ENCODE results near the gene ZSWIM1.
A peak's percentile ranks its signal among the peaks of the same experiment; 100 is the strongest.

The ZSWIM1 gene

DNA sequence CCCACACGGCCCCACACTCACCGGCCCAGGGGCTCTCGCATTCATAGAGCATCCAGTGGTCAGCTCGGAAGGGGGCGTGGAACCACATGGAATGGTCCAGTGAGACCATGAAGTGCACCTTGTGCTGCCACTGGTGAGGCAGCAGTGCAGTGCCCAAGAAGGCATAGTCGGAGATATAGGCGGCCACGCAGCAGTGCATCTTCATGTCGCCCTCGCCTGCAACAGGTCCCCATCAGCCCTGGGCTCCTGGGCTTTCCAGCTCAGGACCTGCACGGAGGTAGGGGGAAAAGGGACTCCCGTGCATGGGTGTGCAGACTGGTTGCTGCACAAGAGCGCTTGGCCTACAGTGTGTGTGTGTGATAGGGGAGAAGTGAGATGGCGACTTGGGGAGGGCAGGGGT lies 37.5 kb upstream of the ZSWIM1 start:
- Histone ChIP-seq H3K27me3 (ENCODE audit: insufficient read depth, low read length) (no peaks in the 10 kb centered on the region), H3K4me3 (ENCODE audit: low read length) (no peak overlapping the region), H3K36me3 (ENCODE audit: insufficient read depth, low read length) (peaks cover 57% of the 10 kb centered on the region), H3K4me1 (ENCODE audit: insufficient read depth, low read length) (no peaks in the 10 kb centered on the region), H2AFZ (ENCODE audit: low read depth, low read length) (no peak overlapping the region), H3K9me3 (ENCODE audit: low read length) (no peaks in the 10 kb centered on the region)

DNA sequence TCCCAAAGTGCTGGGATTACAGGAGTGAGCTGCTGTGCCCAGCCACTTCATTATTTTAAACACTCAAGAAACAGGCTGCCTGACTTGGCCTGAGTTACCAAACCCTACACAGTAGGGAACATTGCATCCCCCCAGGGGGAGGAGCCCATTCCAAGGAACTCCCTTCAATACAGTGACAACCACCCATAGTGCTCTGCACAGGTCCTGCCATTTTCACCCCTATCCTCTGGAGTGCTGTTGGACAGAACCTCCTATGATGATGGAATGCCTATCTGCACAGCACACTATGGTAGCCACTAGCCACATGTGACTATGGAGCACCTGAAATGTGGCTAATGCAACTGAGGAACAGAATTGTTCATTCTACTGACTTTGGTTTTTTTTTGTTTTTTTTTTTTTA lies 35.6 kb upstream of the ZSWIM1 start:
- no peaks in the 10 kb centered on the region for H3K4me1 ChIP-seq (ENCODE audit: insufficient read depth, low read length)
- no peak overlapping the region for H2AFZ ChIP-seq (ENCODE audit: low read depth, low read length)
- H3K36me3 ChIP-seq (ENCODE audit: insufficient read depth, low read length) = peaks cover 61% of the 10 kb centered on the region
- H3K27me3 ChIP-seq (ENCODE audit: insufficient read depth, low read length) = no peaks in the 10 kb centered on the region
- H3K9me3 ChIP-seq (ENCODE audit: low read length) = no peaks in the 10 kb centered on the region
- no peak overlapping the region for H3K4me3 ChIP-seq (ENCODE audit: low read length)

DNA sequence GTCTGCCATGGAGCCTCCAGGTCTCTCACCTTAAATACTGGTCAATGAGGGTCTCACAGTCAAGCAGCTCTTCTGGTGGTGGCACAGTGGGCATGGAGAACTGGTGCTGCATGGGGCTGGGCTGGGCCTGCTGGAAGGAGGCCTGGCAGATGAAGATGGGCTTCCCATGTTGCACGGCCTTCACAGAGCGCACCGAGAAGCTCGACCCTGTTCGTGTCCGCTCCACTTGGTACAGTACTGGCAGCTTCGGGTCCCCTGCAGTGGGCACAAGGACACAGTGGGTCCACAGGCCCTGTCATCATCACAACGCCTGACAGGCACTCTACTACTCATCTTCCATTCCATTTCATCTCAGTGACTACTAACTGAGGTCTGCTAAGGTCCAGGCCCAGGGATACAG lies 32.6 kb upstream of the ZSWIM1 start:
- Histone ChIP-seq H3K36me3 (ENCODE audit: insufficient read depth, low read length) (peaks cover 44% of the 10 kb centered on the region), H3K4me3 (ENCODE audit: low read length) (no peak overlapping the region), H3K27me3 (ENCODE audit: insufficient read depth, low read length) (no peaks in the 10 kb centered on the region), H3K9me3 (ENCODE audit: low read length) (no peaks in the 10 kb centered on the region), H2AFZ (ENCODE audit: low read depth, low read length) (no peak overlapping the region), H3K4me1 (ENCODE audit: insufficient read depth, low read length) (no peaks in the 10 kb centered on the region)

DNA sequence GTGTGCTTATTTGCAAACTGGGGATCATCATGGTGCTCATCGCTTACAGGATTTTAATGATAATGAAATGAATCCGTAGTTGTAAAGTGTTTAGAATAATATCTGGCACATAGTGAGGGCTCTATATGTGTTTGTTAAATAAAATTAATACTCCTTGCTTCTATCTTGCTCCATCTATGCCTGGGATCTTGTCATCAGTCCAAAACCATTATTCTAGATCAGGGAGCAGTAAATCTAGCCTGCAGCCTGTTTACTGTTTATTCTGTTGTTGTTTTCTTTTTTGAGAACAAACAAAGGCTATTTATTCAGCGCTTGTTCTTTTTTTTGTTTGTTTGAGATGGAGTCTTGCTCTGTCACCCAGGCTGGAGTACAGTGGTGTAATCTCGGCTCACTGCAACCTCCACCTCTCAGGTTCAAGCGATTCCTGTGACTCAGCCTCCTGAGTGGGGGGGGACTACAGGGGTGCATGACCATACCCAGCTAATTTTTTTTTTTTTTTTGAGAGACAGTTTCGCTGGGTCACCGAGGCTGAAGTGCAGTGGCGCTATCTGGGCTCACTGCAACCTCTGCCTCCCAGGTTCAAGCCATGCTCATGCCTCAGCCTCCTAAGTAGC lies 32.0 kb upstream of the ZSWIM1 start:
- peaks cover 38% of the 10 kb centered on the region for H3K36me3 ChIP-seq (ENCODE audit: insufficient read depth, low read length)

DNA sequence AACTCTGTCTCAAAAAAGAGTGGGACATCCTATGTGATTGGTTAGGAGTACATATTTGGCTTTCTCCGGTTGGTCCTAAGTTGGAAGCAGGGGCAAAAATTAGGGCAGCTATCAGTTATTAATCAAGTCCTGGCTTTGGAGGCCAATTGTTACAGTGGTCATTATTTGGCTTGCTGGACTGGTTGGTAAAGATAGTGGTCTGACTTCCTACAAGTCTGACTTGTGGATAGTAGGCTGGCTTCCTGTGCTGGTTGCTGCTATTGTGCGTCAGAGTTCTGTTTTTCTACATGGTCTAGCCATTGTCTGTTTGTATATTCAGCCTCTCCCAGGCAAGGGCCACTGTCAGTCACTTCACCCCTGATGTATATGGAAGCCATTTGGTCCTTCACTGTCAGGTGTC lies 30.8 kb upstream of the ZSWIM1 start:
- Histone ChIP-seq H3K36me3 (ENCODE audit: insufficient read depth, low read length) (peaks cover 32% of the 10 kb centered on the region), H3K27me3 (ENCODE audit: insufficient read depth, low read length) (no peaks in the 10 kb centered on the region), H2AFZ (ENCODE audit: low read depth, low read length) (no peak overlapping the region), H3K9me3 (ENCODE audit: low read length) (no peaks in the 10 kb centered on the region), H3K4me3 (ENCODE audit: low read length) (no peak overlapping the region), H3K4me1 (ENCODE audit: insufficient read depth, low read length) (no peaks in the 10 kb centered on the region)

More for the DNA sequence above, 32.0 kb upstream of the ZSWIM1 start:
- Histone ChIP-seq H2AFZ (ENCODE audit: low read depth, low read length) (no peak overlapping the region), H3K4me3 (ENCODE audit: low read length) (no peak overlapping the region), H3K4me1 (ENCODE audit: insufficient read depth, low read length) (no peaks in the 10 kb centered on the region), H3K27me3 (ENCODE audit: insufficient read depth, low read length) (no peaks in the 10 kb centered on the region), H3K9me3 (ENCODE audit: low read length) (no peaks in the 10 kb centered on the region)

DNA sequence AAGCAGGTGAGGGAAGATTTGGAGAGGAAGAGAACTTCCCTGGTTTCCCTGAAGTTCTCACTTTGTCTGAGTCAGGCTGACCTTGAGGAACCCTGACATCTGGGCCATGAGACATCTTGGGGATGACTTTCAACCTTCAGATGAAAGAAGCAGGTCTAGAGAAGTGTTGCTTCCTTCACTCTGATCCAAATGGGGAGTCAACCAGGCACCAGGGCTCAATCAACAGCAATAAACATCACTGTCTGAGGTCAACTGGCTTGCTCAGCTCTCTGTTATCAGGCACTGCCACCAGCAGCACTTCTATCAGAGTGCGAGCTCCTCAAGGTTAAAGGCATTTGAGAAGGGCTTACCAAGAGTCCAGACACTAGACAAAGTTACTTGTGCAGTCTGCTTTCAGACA lies 30.1 kb upstream of the ZSWIM1 start:
- Histone ChIP-seq H3K36me3 (ENCODE audit: insufficient read depth, low read length) (peaks cover 28% of the 10 kb centered on the region), H3K4me3 (ENCODE audit: low read length) (no peak overlapping the region), H3K9me3 (ENCODE audit: low read length) (no peaks in the 10 kb centered on the region), H2AFZ (ENCODE audit: low read depth, low read length) (no peak overlapping the region), H3K27me3 (ENCODE audit: insufficient read depth, low read length) (no peaks in the 10 kb centered on the region), H3K4me1 (ENCODE audit: insufficient read depth, low read length) (peaks cover 3% of the 10 kb centered on the region)

DNA sequence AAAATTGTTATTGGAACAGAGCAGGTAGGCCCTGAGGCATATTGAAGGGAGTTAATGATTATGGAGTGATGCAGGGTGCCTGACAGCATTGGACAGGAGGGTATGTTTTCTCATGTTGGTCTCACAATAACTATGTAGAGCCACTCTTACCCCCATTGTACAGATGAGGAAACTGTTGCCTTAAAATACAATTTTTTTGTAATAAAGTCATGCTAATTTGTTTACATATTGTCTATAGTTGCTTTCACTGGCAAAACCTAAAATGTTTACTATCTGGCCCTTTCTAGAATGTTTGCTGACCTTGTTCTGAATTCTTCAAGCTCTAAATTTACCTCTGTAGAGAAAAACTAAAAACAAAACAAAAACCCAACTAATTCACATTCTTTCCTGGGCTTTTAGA lies 29.5 kb upstream of the ZSWIM1 start:
- Histone ChIP-seq H2AFZ (ENCODE audit: low read depth, low read length) (no peak overlapping the region), H3K9me3 (ENCODE audit: low read length) (no peaks in the 10 kb centered on the region), H3K4me1 (ENCODE audit: insufficient read depth, low read length) (peaks cover 7% of the 10 kb centered on the region), H3K27me3 (ENCODE audit: insufficient read depth, low read length) (no peaks in the 10 kb centered on the region), H3K4me3 (ENCODE audit: low read length) (no peak overlapping the region), H3K36me3 (ENCODE audit: insufficient read depth, low read length) (peaks cover 28% of the 10 kb centered on the region)

DNA sequence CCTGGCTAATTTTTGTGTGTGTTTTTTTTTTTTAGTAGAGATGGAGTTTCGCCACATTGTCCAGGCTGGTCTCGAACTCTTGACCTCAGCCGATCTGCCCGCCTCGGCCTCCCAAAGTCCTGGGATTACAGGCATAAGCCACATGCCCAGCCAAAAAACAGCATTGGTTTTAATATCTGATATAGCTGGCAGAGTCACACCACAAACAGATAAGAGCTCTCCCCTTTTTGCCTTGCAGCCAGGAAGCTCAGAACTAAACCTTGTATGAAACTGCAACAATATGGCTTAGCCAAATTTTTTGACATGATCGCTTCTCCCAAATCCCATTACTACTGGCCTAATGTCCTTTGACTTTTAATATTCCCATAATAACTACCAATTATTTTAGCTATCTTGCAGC lies 28.7 kb upstream of the ZSWIM1 start:
- no peaks in the 10 kb centered on the region for H3K9me3 ChIP-seq (ENCODE audit: low read length)
- no peak overlapping the region for H2AFZ ChIP-seq (ENCODE audit: low read depth, low read length)
- peaks cover 9% of the 10 kb centered on the region for H3K4me1 ChIP-seq (ENCODE audit: insufficient read depth, low read length)
- no peak overlapping the region for H3K4me3 ChIP-seq (ENCODE audit: low read length)
- peaks cover 25% of the 10 kb centered on the region for H3K36me3 ChIP-seq (ENCODE audit: insufficient read depth, low read length)
- no peaks in the 10 kb centered on the region for H3K27me3 ChIP-seq (ENCODE audit: insufficient read depth, low read length)

DNA sequence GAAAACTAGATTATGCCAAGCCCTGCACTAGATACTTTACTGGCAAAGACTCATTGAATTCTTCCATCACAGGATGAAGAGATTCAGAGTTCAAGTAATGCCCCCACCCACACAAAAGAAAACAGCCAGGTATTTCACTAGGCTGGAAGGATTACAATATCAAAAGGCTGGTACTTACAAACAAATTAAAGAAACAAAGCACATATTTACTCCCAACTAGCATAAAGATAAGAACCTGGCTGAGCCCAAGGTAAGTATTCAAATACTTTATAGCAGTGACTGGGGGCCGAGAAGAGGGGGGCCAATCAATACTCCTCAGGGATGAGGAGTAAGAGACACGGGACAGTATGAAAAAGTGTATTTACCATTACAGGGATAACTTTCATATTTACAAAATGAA lies 27.5 kb upstream of the ZSWIM1 start:
- Histone ChIP-seq H3K36me3 (ENCODE audit: insufficient read depth, low read length) (peaks cover 18% of the 10 kb centered on the region), H3K4me1 (ENCODE audit: insufficient read depth, low read length) (peaks cover 15% of the 10 kb centered on the region), H3K27me3 (ENCODE audit: insufficient read depth, low read length) (no peaks in the 10 kb centered on the region), H3K9me3 (ENCODE audit: low read length) (no peaks in the 10 kb centered on the region), H3K4me3 (ENCODE audit: low read length) (no peak overlapping the region), H2AFZ (ENCODE audit: low read depth, low read length) (no peak overlapping the region)

DNA sequence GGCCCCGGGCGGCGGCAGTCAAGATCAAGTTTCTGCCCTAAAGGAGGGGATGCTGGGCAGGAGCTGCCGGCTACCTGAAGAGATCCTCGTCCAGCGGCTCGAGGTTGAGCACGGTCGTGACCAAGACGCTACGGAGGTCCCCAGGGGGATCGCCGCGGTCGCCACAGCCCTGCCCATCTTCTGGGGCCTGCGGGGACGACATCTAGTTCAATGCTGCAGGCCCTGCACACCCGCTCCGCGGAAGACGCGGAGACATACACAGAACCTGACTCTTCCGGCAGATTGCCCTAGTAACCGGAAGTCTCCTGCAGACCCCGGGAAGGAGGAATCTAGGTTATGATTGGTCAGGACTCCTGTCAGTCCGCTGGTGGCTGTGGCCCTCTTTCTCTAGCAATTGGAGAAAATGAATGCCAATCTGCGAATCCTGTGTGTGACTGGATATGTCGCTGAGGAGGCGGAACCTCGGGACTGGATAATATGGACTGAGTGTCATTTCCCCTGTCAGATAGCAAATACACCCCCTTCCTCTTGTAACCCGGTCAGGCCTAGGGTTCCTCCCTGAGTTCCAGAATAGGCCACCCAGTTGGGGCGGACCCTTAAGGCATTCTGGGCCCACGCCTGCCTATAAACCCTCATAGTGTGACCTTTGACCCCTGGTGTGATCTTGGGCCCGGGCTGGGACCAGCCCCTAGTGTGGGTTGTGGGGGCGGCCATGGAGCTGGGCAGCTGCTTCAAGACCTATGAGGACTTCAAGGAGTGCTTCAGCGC lies 23.7 kb upstream of the ZSWIM1 start, which contains the start of the genes ACOT8 and ZSWIM3:
ACOT8 (minus strand) TSS at position 279 of the 768 bp plus-strand sequence; CDS start at position 202, 77 bp downstream.
ZSWIM3 (plus strand) TSS at position 501 of the 768 bp plus-strand sequence; CDS start at position 713, 212 bp downstream.
- Histone ChIP-seq H2AFZ (ENCODE audit: low read depth, low read length) (peak within 1 kb of the TSS; percentile 21), H3K4me1 (ENCODE audit: insufficient read depth, low read length) (peaks cover 19% of the 10 kb centered on the region), H3K36me3 (ENCODE audit: insufficient read depth, low read length) (peaks cover 4% of the 10 kb centered on the region), H3K9me3 (ENCODE audit: low read length) (no peaks in the 10 kb centered on the region), H3K27me3 (ENCODE audit: insufficient read depth, low read length) (no peaks in the 10 kb centered on the region), H3K4me3 (ENCODE audit: low read length) (peak within 1 kb of the TSS; percentile 77)

DNA sequence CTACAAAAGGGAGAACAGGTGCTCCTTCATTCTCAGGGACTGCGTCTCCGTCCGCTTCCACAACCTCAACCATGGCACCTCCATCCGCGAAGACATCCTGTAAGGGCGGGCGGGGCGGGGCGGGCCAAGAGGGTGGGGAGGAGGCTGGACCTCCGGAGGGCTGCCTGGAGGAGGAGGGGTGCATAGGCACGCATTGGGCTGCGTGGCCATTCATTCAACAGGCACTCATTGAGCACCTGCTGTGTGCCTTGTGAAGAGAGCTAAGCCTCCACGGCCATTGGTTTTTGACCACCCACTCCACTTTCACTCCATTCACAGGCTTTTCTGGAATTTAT lies 23.2 kb upstream of the ZSWIM1 start:
- Histone ChIP-seq H3K27me3 (ENCODE audit: insufficient read depth, low read length) (no peaks in the 10 kb centered on the region), H3K4me3 (ENCODE audit: low read length) (peak overlapping the region; percentile 77), H3K9me3 (ENCODE audit: low read length) (no peaks in the 10 kb centered on the region), H3K36me3 (ENCODE audit: insufficient read depth, low read length) (peaks cover 4% of the 10 kb centered on the region), H3K4me1 (ENCODE audit: insufficient read depth, low read length) (peaks cover 19% of the 10 kb centered on the region), H2AFZ (ENCODE audit: low read depth, low read length) (no peak overlapping the region)

DNA sequence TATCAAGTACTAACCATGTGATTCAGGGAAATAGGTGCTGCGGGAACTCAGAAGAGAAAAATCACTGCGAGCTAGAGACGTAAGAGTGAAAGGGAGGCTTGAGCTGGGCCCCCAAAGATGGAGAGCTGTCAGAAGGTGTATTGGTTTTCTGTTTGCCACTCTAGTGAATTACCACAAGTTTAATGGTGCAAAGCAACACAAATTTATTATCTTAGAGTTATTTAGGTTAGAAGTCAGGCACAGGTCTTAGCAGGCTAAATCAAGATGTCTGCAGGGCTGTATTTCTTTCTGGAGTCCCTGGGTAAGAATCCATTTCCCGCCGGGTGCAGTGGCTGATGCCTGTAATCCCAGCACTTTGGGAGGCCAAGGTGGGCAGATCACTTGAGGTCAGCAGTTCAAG lies 21.1 kb upstream of the ZSWIM1 start:
- peaks cover under 1% of the 10 kb centered on the region for H3K36me3 ChIP-seq (ENCODE audit: insufficient read depth, low read length)
- no peaks in the 10 kb centered on the region for H3K9me3 ChIP-seq (ENCODE audit: low read length)
- peaks cover 19% of the 10 kb centered on the region for H3K4me1 ChIP-seq (ENCODE audit: insufficient read depth, low read length)
- H3K4me3 ChIP-seq (ENCODE audit: low read length) = no peak overlapping the region
- no peaks in the 10 kb centered on the region for H3K27me3 ChIP-seq (ENCODE audit: insufficient read depth, low read length)
- no peak overlapping the region for H2AFZ ChIP-seq (ENCODE audit: low read depth, low read length)

DNA sequence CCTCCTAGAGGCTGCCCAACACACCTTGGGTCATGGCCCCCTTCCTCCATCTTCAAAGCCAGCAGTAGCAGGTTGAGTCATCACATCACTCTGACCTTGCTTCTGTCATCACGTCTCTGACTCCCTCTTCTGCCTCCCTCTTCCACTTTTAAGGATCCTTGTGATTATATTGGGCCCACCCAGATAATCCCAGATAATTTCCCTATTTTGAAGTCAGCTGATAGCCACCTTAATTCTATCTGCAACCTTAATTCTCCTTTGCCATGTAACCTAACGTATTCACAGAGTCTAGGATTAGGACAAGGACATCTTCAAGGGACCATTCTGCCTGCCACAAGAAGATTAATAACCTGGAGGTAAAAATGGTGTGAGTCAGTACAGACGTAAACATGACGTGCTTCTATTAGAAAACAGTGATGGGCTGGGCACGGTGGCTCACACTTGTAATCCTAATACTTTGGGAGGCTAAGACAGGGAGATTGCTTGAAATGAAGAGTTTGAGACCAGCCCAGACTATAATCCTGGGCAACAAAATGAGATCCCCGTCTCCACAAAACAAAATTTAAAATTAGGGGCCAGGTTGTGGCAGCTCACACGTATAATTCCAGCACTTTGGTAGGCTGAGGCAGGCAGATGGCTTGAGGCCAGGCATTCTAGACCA lies 20.3 kb upstream of the ZSWIM1 start:
- Histone ChIP-seq H2AFZ (ENCODE audit: low read depth, low read length) (no peak overlapping the region), H3K4me1 (ENCODE audit: insufficient read depth, low read length) (peaks cover 19% of the 10 kb centered on the region), H3K36me3 (ENCODE audit: insufficient read depth, low read length) (no peaks in the 10 kb centered on the region), H3K27me3 (ENCODE audit: insufficient read depth, low read length) (no peaks in the 10 kb centered on the region), H3K9me3 (ENCODE audit: low read length) (no peaks in the 10 kb centered on the region), H3K4me3 (ENCODE audit: low read length) (no peak overlapping the region)

Measured in neuron (in vitro differentiated cells).